Liver (tissue), 9 donors: ENCODE data around the gene OR4D9. TPM values are rescaled to one million over a fixed set of nuclear protein-coding genes. Genes with fewer than 3 reads are reported as not detected.

Experiments
- DNase-seq: peaks from one replicate; pipeline ENCODE4 v3.0.0-alpha.2; 2017; ENCODE audit warnings: low spot score
- H3K27ac ChIP-seq, 2 donors: one replicate each; pipeline ENCODE4 v1.7.0; 2013; ENCODE audit warnings: inconsistent platforms in 2 of 2, low read length in 2 of 2, control low read depth in 1 of 2, low read depth in 1 of 2, mild to moderate bottlenecking in 1 of 2
- H3K27me3 ChIP-seq, 4 donors: one replicate each; pipeline versions ENCODE4 v1.6.1 to v1.7.0; 2013; ENCODE audit warnings: low read length in 3 of 4, inconsistent platforms in 1 of 4, mild to moderate bottlenecking in 1 of 4, moderate library complexity in 1 of 4; ENCODE audit not compliant: control insufficient read depth in 4 of 4, insufficient read depth in 4 of 4
- H3K36me3 ChIP-seq, 4 donors: one replicate each; pipeline versions ENCODE4 v1.6.1 to v1.7.0; 2013; ENCODE audit warnings: low read length in 3 of 4, mild to moderate bottlenecking in 3 of 4, low read depth in 1 of 4, moderate library complexity in 1 of 4; ENCODE audit not compliant: control insufficient read depth in 4 of 4, insufficient read depth in 3 of 4
- H3K4me1 ChIP-seq, 4 donors: one replicate each; pipeline versions ENCODE4 v1.6.1 to v1.7.0; 2013; ENCODE audit warnings: low read length in 3 of 4, mild to moderate bottlenecking in 3 of 4, moderate library complexity in 1 of 4; ENCODE audit not compliant: control insufficient read depth in 4 of 4, insufficient read depth in 4 of 4
- H3K4me3 ChIP-seq, 3 donors: one replicate each; pipeline versions ENCODE4 v1.6.1 to v1.7.0; 2013; ENCODE audit warnings: low read length in 3 of 3, control low read depth in 1 of 3, low read depth in 1 of 3, mild to moderate bottlenecking in 1 of 3
- H3K9ac ChIP-seq, 2 donors: one replicate each; pipeline ENCODE4 v1.7.0; 2013; ENCODE audit warnings: low read length in 2 of 2, mild to moderate bottlenecking in 2 of 2, moderate library complexity in 2 of 2, control low read depth in 1 of 2, low read depth in 1 of 2
- H3K9me3 ChIP-seq, 4 donors: one replicate each; pipeline versions ENCODE4 v1.6.1 to v1.7.0; 2013; ENCODE audit warnings: low read length in 3 of 4; ENCODE audit not compliant: control insufficient read depth in 4 of 4
- ATF3 ChIP-seq: IDR thresholded peaks from 2 replicates; pipeline ENCODE4 v1.6.1; 2016; ENCODE audit warnings: antibody characterized with exemption
- FOXA1 ChIP-seq: IDR thresholded peaks from 2 replicates; pipeline ENCODE4 v1.6.1; 2016; ENCODE audit warnings: antibody characterized with exemption
- FOXA2 ChIP-seq: IDR thresholded peaks from 2 replicates; pipeline ENCODE4 v1.6.1; 2016; ENCODE audit warnings: antibody characterized with exemption
- GABPA ChIP-seq, 2 donors: IDR thresholded peaks in 1 of 2; conservative IDR thresholded peaks in 1 of 2; 2 replicates each; pipeline ENCODE4 v1.6.1; 2016; ENCODE audit warnings: antibody characterized with exemption in 2 of 2, mild to moderate bottlenecking in 1 of 2, moderate library complexity in 1 of 2
- HNF4A ChIP-seq, 2 donors: conservative IDR thresholded peaks; 2 replicates each; pipeline ENCODE4 v1.6.1; 2016; ENCODE audit warnings: antibody characterized with exemption in 2 of 2, mild to moderate bottlenecking in 2 of 2
- HNF4G ChIP-seq: IDR thresholded peaks from 2 replicates; pipeline ENCODE4 v1.6.1; 2016; ENCODE audit warnings: antibody characterized with exemption
- JUND ChIP-seq, 2 donors: IDR thresholded peaks; 2 replicates each; pipeline ENCODE4 v1.6.1; 2016; ENCODE audit warnings: antibody characterized with exemption in 2 of 2
- MAX ChIP-seq: IDR thresholded peaks from 2 replicates; pipeline ENCODE4 v1.6.1; 2016; ENCODE audit warnings: antibody characterized with exemption
- NR2F2 ChIP-seq: IDR thresholded peaks from 2 replicates; pipeline ENCODE4 v1.6.1; 2016; ENCODE audit warnings: antibody characterized with exemption
- RAD21 ChIP-seq, 2 donors: IDR thresholded peaks; 2 replicates each; pipeline ENCODE4 v1.6.1; 2016; ENCODE audit warnings: antibody characterized with exemption in 2 of 2, mild to moderate bottlenecking in 2 of 2
- REST ChIP-seq: IDR thresholded peaks from 2 replicates; pipeline ENCODE4 v1.6.1; 2016; ENCODE audit warnings: antibody characterized with exemption, mild to moderate bottlenecking
- RXRA ChIP-seq, 2 donors: IDR thresholded peaks; 2 replicates each; pipeline ENCODE4 v1.6.1; 2017 to 2018; ENCODE audit warnings: antibody characterized with exemption in 2 of 2, mild to moderate bottlenecking in 1 of 2
- SP1 ChIP-seq: IDR thresholded peaks from 2 replicates; pipeline ENCODE4 v1.6.1; 2018; ENCODE audit warnings: antibody characterized with exemption, mild to moderate bottlenecking
- TAF1 ChIP-seq: conservative IDR thresholded peaks from 2 replicates; pipeline ENCODE4 v1.6.1; 2016; ENCODE audit warnings: antibody characterized with exemption, mild to moderate bottlenecking
- YY1 ChIP-seq: IDR thresholded peaks from 2 replicates; pipeline ENCODE4 v1.6.1; 2016; ENCODE audit warnings: antibody characterized with exemption, mild to moderate bottlenecking
- ZBTB33 ChIP-seq: IDR thresholded peaks from 2 replicates; pipeline ENCODE4 v1.6.1; 2016; ENCODE audit warnings: antibody characterized with exemption
- WGBS: extraction: QIAGEN DNeasy Blood & Tissue Kit; methylation state at CpG from one replicate; pipeline ENCODE4 v1.1.7; 2013; 5-methylcytosine and 5-hydroxymethylcytosine counted together
- polyA plus RNA-seq, 2 donors: library from polyadenylated mRNA; stranded (reverse) in 1 of 2; unstranded in 1 of 2; fragments of 200-250 nt in 1 of 2; fragments of >200 nt in 1 of 2; fragmentation: Nextera tagmentation in 1 of 2; extraction: Ambion mirVana in 1 of 2; gene quantifications; one replicate each; pipeline versions ENCODE4 v1.2.1 to v1.2.3, GENCODE V29; 2013 to 2015
- total RNA-seq, 2 donors: library from RNA; depleted of rRNA; stranded (reverse); fragments of >200 nt; gene quantifications; one replicate each; pipeline ENCODE4 v1.2.3, GENCODE V29; 2014
- donor health status: healthy.
- donor health status: healthy.
- donor health status: healthy.
- donor health status: healthy.
- donor health status: healthy.

Gene OR4D9
- total and polyA plus RNA-seq, 4 donors = not detected

GRCh38 chr11:59553323-59553722 lies 42.0 kb downstream of the OR4D9 start (continued):
- TF ChIP-seq FOXA2 (no peak), HNF4G (no peak), RXRA (IDR thresholded peaks at IDR 0.05) (no peak), ATF3 (no peak)

GRCh38 chr11:59555601-59556114 lies 44.3 kb downstream of the OR4D9 start:
- peak overlapping the region; percentile 3 to 21 (median 21) for H3K4me3 ChIP-seq
- no peak for DNase-seq
- H3K36me3 ChIP-seq = no peaks in the 10 kb centered on the region
- no peak overlapping the region for H3K27ac ChIP-seq
- no peak overlapping the region for H3K9ac ChIP-seq
- H3K9me3 ChIP-seq = peaks cover 0 to 6% (median 0%) of the 10 kb centered on the region in 4 donors
- 21% methylated on average over 17 of the region's 17 CpGs for WGBS
- H3K4me1 ChIP-seq = peaks cover 0 to 33% (median 11%) of the 10 kb centered on the region in 4 donors
- TF ChIP-seq NR2F2 (no peak), RAD21 (IDR thresholded peaks at IDR 0.05) (no peak), FOXA1 (no peak), ZBTB33 (no peak), YY1 (no peak), FOXA2 (no peak), JUND (IDR thresholded peaks at IDR 0.05) (no peak), HNF4A (conservative IDR thresholded peaks at IDR 0.05) (no peak), SP1 (no peak)
- no peaks in the 10 kb centered on the region for H3K27me3 ChIP-seq

- peak; percentile 73 for DNase-seq
- 13% methylated on average over 30 of the region's 30 CpGs for WGBS
Measured at GRCh38 chr11:59556115-59556916, 45.0 kb downstream of the OR4D9 start.

More at GRCh38 chr11:59556115-59556916, 45.0 kb downstream of the OR4D9 start:
- Histone ChIP-seq H3K27ac (no peak overlapping the region), H3K4me1 (peaks cover 0 to 27% (median 8%) of the 10 kb centered on the region in 4 donors), H3K4me3 (peak overlapping the region; percentile 3 to 21 (median 21)), H3K27me3 (no peaks in the 10 kb centered on the region), H3K9me3 (peaks cover 0 to 9% (median 0%) of the 10 kb centered on the region in 4 donors), H3K9ac (no peak overlapping the region), H3K36me3 (no peaks in the 10 kb centered on the region)
- TF ChIP-seq ATF3 (peak; percentile 99), RXRA (IDR thresholded peaks at IDR 0.05) (peak in 1 of 2 donors; percentile 11), RAD21 (IDR thresholded peaks at IDR 0.05) (no peak), NR2F2 (peak; percentile 11), GABPA (IDR thresholded peaks at IDR 0.05 in 1 of 2, conservative IDR thresholded peaks at IDR 0.05 in 1 of 2) (no peak), TAF1 (no peak), JUND (IDR thresholded peaks at IDR 0.05) (no peak), REST (no peak), HNF4A (conservative IDR thresholded peaks at IDR 0.05) (peak; percentile 23 to 36), ZBTB33 (no peak), YY1 (no peak), MAX (peak; percentile 56), SP1 (no peak)
